ENCODE measurements around the gene CTNND2.

Gene CTNND2

DNA sequence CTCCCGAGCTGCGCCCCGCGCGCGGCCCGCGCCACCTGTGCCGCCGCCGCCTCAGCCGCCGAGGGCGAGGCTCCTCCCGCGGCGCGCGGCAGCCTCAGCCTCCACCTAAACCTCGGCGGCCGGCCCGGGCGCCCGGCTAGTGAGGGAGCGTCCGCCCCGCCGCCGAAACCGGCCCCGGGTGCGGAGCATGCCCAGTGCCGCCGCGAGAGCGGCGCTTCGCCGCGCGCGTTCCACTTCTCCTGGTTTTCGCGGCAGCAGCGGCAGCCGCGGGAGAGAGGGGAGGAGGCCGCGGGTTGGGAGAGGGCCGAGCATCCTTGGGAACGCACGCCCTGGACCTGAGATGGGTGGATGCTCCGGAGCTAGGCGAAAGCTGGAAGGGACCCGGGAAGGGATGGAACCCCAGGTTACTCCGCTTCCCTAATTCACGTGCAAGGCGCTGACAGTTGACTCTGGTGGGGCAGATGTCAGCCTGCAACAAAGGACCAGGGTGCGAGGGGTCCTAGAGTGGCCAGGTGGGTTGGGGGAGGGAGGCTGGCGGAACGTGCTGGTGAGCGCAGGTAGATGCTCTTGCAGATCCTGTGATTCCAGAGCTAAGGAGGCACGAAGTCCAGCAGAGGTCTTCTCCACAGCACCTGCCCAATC is at the start of gene CTNND2:
Gene CTNND2 (minus strand): TSS at position 182 of the 642 bp plus-strand sequence. CDS start 593 bp downstream, outside the sequence.
- no peak for DNase-seq (ENCODE audit: low read depth in 2 of 2)

DNA sequence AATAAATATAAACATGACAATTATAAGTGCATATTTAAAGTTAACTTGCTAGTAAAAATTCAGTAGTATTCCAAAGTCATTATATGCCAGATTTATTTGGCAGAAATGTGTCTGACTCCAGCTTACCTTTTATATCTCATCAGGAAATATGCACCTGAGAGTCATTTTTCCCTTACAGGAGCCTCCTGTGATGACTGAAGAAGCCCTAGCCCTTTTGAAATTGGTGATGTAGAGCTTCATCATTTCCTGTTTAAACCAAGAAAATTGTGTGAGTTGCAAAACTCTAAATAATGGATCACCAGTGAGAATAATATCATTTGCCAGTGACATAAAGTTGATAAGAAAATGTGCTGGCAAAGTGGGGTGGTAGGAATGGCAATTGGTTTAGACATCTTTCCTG is 42.1 kb upstream of the CTNND2 start:
- DNase-seq (ENCODE audit: low read depth in 2 of 2), result no peak

- DNase-seq (ENCODE audit: low read depth in 2 of 2), result no peak
These were observed 37.3 kb upstream of the CTNND2 start for GRCh38 chr5:11941566-11941965.

- DNase-seq (ENCODE audit: low read depth in 2 of 2), result no peak
These were observed 27.4 kb upstream of the CTNND2 start for GRCh38 chr5:11931638-11932037.

DNA sequence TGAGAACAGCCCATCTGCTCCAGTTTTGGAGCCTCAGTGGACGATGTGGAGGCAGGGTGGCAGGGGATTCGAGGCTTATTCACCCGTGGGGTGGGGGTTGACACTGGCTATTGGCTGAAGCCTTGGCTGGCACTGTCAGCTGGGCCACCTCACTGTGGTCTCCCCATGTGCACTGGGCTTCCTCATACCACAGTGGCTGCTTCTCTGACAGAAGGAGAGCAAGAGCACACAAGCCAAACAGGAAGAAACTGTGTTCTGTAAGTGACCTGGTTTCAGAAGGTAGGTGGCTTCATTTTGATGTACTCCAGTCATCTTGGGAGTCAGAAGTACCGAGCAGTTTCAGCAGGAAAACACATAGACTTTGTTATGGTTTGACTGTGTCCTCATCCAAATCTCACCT is 24.7 kb upstream of the CTNND2 start:
- DNase-seq (ENCODE audit: low read depth in 2 of 2), result no peak

DNA sequence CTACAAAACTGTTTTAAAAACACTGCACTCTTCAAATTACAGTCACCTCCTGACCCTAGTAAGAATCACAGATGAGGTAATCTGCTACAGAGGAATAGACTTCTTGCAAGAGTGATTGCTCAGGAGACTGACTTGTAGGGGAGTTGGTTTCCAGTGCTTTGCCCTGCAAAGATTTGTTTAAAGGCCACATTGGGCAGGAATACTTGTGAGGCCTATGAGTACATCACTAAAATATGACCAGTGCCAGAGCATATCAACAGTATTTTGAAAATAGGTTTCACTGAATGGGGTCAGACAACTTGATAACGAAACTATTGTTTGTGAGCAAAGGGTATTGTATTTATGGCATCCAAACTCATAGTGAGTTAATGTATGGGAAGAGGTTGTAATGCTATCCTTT is 21.5 kb upstream of the CTNND2 start:
- no peak for DNase-seq (ENCODE audit: low read depth in 2 of 2)

GRCh38 chr5:11922394-11922793 is 18.1 kb upstream of the CTNND2 start:
- no peak for DNase-seq (ENCODE audit: low read depth in 2 of 2)

GRCh38 chr5:11918463-11919045 is 14.3 kb upstream of the CTNND2 start:
- DNase-seq (ENCODE audit: low read depth in 2 of 2), result no peak

- no peak for DNase-seq (ENCODE audit: low read depth in 2 of 2)
These were observed 5.2 kb upstream of the CTNND2 start for GRCh38 chr5:11909471-11909870.

- no peak for DNase-seq (ENCODE audit: low read depth in 2 of 2)
These were observed 2.3 kb upstream of the CTNND2 start for GRCh38 chr5:11906497-11906896.

- no peak for DNase-seq (ENCODE audit: low read depth in 2 of 2)
These were observed 960 bp upstream of the CTNND2 start for GRCh38 chr5:11905206-11905605.

GRCh38 chr5:11903614-11904264 is 507 bp downstream of the CTNND2 start:
- no peak for DNase-seq (ENCODE audit: low read depth in 2 of 2)

GRCh38 chr5:11903121-11903613 is 1.1 kb downstream of the CTNND2 start:
- DNase-seq (ENCODE audit: low read depth in 2 of 2), result no peak

DNA sequence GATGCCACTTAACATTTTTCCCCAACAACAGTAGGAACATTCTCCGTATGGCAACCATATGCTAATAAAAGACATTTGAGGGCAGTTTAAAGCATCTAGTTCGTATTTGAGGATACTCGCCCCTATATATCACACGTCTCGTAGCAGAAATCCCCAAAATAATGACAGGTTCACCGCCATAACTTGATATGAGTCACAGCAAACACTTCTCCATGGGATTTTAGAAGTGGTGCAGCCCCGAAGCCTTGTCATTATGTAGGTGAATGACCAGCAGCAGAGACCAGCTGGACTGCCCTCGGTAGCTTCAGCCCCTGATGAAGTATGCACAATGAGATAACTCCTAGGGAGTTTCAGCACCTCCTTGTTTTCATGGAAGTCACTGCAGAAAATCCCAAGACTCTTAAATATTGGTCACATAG is 2.0 kb downstream of the CTNND2 start:
- no peak for DNase-seq (ENCODE audit: low read depth in 2 of 2)

- no peak for DNase-seq (ENCODE audit: low read depth in 2 of 2)
These were observed 5.5 kb downstream of the CTNND2 start for GRCh38 chr5:11898787-11899186.

- DNase-seq (ENCODE audit: low read depth in 2 of 2), result no peak
These were observed 6.5 kb downstream of the CTNND2 start for GRCh38 chr5:11897781-11898180.

- no peak for DNase-seq (ENCODE audit: low read depth in 2 of 2)
These were observed 9.3 kb downstream of the CTNND2 start for GRCh38 chr5:11894992-11895391.

- DNase-seq (ENCODE audit: low read depth in 2 of 2), result no peak
These were observed 11.4 kb downstream of the CTNND2 start for GRCh38 chr5:11892832-11893231.

- DNase-seq (ENCODE audit: low read depth in 2 of 2), result no peak
These were observed 13.5 kb downstream of the CTNND2 start for GRCh38 chr5:11890777-11891176.

DNA sequence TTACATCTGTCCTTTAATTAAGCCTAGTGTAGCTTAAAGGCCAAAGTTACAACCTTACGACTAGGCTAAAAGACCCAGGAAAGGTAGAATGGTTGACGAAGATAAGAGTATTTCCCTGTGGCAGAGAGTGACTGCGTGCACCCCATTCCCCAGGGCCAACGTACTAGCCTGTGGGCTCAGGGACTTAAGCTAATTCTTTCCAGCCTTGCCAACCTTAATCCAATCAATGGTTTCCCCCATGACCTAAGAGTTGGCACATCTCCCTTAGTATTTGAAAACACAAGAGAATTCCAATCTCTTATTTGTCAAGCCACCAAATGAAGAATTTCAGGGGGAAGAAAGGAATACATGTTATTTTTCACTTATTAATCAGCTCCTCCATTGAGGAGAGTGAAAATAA is 16.0 kb downstream of the CTNND2 start:
- no peak for DNase-seq (ENCODE audit: low read depth in 2 of 2)

DNA sequence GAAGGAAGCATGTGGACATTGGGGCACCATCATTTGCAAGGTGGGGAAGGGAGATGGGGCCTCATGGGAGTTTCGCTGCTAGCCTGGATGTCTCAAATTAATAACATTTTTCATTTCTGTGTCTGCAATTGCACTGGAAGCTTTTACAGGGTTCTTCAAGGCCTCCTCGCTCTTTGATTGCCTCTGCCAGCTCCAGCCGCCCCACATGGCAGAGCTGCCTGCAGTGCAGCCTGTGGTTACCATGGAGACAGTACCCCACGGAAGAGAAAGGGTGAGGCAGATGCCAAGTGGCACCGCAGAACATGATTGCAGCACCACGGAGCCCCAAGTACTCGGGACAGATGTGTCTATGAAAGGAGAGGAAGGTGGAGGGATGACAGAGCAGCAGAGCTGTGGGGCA is 25.4 kb downstream of the CTNND2 start:
- no peak for DNase-seq (ENCODE audit: low read depth in 2 of 2)

DNA sequence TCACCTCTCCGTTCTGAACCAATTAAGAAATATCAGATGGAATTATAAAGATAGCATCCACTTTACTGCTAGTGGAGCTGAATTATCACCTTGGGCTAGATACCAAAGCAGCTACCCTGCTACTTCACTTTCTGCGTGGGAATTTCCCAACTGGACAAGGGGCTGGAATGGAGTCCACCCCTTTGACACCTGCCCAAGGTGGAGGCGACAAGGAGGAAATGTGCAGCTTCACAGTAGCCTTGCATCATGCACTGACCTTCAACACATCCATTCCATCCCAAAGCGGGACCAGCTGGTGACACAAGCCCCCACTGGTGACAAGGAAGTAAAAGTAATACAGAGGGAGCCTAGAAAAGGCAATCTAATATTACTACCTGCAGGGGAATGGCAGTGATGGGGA is 30.7 kb downstream of the CTNND2 start:
- DNase-seq (ENCODE audit: low read depth in 2 of 2), result no peak

DNA sequence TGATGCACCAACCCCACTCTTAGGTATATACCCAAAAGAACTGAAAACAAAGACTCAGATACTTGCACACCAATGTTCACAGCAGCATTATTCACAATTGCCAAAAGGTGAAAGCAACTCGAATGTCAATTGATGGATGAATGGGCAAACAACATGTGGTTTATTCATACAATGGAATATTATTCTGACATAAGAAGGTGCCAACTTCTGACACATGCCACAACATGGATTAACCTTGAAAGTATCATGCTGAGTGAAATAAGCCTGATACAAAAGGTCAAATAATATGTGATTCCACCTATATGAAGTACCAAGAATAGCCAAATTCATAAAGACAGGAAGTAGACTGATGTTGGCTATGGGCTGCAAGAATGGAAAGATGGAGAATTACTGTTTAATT is 35.0 kb downstream of the CTNND2 start:
- no peak for DNase-seq (ENCODE audit: low read depth in 2 of 2)

All from fibroblast of skin of left quadriceps (primary cell).